Epithelial cell of prostate (primary cell): ENCODE measurements around the gene PHF13.
"Not testable (repeated sequence)": the region's sequence is repeated elsewhere in the genome, so short reads cannot be mapped to it uniquely, and the experiment has no call there.

Source experiments
- DNase-seq: peaks from one replicate; pipeline ENCODE4 v3.0.0-alpha.2; 2011; ENCODE audit warnings: low read depth, low spot score
- H3K27ac ChIP-seq: fragments of 450-650 bp; 2 replicates; pipeline ENCODE4 v1.5.1; 2017; ENCODE audit warnings: mild to moderate bottlenecking

Gene PHF13

DNA sequence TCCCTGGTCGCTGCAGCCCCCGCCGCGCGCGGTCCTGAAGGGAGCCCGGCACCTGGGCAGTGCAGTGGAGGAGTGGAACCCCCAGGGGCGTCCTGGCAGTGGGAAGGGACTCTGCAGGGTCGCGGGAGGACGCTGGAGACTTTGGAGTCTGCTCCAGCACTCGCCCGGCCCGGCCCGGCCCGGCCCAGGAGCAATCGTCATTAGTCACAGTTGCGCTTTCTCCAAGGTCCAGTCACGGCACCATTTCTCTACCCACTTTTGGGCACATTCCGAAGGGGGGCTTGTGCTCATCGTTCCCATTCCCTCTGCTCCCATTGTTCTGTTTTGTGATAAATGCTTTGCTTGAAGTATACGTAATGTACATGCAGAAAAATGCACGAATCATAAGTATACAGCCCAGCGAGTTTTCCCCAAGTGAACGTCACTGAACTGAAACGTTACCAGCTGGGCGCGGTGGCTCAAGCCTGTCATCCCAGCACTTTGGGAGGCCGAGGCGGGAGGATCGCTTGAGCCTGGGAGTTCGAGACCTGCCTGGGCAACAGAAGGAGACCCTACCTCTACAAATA is 12.1 kb downstream of the PHF13 start:
- peak overlapping the region; percentile 67 for H3K27ac ChIP-seq
- no peak for DNase-seq

DNA sequence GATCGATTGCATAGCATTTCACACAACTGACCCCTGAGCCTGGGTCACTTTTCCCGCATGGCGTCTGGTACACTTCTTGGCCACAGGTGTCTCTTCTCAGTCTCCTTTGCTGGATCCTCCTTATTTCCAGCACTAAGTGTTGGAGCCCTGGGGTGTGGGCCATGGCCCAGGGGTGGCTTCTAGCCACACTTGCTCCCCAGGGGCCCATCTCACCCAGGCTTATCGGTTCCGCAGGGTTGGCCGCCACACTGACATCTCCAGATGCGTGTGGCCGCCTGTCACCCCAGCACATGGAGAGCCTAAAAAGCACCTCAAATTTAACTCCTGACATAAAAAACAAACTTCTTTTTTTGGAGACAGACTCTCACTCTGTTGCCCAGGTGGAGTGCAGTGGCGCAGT is 13.5 kb downstream of the PHF13 start:
- DNase-seq = no peak
- H3K27ac ChIP-seq = no peak overlapping the region

DNA sequence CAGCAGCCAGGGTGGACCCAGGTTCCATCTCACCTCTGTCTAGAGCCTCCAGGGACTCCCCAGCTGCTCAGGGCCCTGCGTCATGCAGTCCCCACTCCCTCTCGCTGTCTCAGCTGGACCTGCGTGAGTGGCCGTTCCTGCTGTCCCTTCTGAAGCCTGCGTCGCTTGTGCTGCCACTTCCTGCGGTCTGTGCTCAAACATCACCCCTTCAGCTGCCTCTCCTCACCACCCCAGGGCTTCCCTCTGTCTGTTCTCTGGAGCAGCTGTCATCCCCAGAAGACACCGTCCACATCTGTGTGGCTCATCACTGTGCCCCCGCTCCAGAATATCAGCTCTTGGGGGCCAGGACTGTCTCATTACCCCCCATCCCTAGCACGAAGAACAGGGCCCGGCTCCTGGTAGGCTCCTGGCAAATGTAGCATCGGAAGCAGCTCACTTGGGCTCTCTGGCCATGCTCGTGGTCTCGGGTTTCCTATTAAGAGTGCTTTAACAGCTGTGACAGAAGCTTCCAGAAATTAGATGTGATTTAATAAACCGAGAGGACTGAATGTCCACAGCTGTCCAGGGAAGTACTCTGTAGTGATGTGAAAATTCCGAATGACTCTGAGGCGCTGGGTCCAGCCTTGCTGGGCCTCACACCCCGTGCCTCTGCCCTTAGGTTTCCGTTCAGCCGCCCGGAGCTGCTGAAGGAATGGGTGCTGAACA is 14.5 kb downstream of the PHF13 start:
- no peak for DNase-seq

DNA sequence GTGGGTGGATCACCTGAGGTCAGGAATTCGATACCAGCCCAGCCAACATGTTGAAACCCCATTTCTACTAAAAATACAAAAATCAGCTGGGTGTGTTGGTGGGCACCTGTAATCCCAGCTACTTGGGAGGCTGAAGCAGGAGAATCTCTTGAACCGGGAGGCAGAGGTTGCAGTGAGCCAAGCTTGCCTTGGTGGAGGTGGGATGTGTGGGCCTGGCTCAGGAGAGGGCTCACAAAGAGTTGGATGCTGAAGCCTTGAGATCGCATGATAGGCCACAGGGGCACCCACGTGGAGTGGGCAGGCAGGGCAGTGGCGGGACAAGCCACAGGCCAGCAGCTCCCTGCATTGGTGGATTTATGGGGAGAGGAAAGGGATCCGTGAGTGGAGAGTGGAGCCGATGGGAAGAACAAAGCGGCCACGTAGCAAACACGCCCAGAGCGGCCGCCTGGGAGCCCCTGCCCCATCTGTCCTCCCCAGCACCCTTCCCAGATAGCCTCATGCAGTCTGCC is 15.5 kb downstream of the PHF13 start:
- no peak overlapping the region for H3K27ac ChIP-seq

More for the DNA sequence above, 14.5 kb downstream of the PHF13 start:
- H3K27ac ChIP-seq = no peak overlapping the region

DNA sequence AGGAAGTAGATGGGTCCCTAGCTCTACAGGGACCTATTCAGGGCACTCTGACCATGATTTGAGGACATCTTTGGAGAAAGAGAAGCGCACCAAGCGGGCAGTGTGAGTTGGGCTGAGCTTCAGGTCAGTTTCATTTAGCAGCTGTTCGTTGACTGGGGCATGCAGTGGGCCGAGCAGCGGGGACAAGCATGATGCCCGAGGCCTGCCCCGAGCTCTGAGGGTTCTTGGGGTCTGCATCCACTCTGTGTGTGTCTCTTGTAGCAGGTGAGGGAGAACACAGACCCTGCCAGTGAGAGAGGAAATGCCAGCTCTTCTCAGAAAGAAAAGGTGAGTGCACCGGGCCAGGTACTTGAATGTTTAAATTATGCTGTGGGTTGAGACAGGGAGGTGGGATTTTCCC is 16.5 kb downstream of the PHF13 start:
- DNase-seq = no peak
- H3K27ac ChIP-seq = no peak overlapping the region

More for the DNA sequence above, 15.5 kb downstream of the PHF13 start:
- DNase-seq = no peak

DNA sequence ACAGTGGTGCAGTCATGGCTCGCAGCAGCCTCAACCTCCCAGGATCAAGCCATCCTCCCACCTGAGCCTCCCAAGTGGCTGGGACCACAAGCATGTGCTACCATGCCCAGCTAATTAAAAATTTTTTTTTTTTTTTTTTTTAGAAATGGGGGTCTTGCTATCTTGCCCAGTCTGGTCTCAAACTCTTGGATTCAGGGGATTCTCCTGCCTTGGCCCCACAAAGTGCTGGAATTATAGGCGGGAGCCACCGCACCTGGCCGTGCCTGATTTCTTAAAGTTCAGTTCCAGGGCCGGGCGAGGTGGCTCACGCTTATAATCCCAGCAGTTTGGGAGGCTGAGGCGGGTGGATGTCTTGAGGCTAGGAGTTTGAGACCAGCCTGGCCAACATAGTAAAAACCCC is 17.5 kb downstream of the PHF13 start:
- DNase-seq = no peak
- H3K27ac ChIP-seq = no peak overlapping the region

DNA sequence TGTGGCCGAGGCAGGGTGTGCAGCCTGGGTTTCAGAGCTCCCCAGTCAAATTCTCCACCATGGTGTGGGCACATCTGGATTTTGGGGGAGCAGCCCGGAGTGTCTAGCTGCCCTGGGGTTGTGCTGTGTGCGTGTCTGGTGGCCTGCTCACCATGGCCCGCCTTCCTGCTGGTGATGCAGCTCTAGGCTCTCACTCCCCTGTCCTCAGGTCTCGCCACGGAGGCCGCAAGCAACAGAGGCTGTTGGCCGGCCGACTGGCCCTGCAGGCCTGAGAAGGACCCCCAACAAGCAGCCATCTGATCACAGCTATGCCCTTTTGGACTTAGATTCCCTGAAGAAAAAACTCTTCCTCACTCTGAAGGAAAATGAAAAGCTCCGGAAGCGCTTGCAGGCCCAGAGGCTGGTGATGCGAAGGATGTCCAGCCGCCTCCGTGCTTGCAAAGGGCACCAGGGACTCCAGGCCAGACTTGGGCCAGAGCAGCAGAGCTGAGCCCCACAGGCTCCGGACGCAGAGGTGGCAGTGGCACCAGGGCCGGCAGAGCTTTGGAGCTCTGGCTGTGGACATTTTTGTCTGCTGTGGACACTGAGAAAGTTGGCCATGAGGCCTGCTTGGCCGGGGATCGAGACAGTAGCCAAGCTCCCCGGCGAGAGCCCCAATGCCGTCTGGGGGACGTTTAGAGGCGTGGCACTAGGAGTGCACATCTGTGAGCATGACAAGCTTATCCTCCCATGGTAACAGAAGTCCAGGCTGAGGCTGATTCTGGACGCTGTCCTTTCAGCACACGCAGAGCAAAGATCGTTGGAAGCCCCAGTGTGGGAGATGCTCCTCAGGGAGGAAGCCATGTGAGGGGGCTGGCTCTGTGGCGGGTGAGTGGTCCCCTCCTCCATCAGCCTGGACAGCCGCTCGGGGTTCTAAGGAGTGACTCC is 19.3 kb downstream of the PHF13 start:
- no peak overlapping the region for H3K27ac ChIP-seq
- no peak for DNase-seq

DNA sequence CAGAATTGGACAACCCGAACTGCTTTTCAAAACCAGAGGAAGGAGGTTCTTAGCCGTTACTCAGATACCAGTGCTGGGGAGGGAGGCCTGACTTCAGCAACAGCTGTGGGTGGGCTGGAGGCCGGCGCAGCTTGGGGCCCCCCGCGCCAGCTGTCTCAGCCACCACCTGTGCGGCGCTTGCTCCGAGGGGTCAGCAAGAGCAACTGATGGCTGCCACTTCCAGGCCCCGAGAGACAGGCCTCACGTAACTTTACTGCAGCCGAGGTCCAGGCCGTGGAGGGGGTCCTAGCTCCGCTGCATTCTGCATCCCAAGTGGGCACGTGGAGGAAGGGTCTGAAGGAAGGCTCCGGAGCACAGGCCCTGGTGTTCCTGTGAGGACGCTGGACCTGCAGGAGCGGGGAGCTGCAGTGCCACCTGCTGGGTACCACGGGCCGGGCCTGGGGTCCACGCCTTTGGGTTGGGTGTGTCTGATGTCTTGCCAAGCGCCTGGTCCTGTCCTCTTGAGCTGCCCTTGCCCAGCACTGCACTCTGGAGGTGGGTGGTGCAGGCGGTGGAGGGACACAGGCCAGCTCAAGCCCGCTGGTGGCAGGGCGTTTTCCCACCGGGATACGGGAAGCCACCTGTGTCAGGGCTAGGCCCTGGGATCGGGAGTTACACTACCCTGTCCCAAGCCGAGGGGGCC is 21.0 kb downstream of the PHF13 start:
- DNase-seq = no peak
- no peak overlapping the region for H3K27ac ChIP-seq

DNA sequence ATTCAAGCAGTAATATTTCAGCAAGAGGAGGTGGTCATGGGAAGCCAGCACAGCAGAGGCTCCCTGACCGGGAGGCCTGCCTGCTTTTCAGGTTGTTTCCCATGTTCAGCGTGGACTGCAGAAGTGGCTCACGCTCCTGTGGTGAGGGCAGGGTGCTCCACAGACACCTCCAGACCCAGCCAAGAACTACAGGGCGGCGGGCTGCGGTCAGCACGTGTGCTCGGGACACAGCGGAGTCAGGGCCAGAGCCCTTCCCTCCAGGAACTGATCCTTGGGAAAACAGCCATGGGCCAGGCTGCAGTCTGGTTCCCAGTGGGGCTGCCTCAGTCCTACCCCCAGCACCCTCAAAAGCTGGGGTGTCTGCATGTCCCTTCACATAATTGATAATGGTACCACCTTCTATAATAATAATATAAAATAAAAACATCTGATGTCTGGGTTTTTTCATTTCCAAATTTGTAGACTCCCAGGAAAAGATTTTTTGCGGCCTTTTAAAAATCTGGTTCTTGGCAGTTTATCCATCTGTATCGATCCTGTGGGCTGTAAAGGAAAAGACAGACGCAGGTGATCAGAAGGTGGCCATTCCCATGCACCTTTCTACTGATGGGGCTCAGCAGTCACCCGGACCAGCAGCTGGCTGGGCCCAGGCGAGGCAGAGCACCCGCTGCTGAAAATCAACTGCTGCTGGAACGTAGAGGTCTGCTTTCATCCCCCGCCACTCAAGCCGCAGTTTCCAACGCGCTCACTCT is 21.8 kb downstream of the PHF13 start:
- no peak for DNase-seq
- H3K27ac ChIP-seq = no peak overlapping the region

DNA sequence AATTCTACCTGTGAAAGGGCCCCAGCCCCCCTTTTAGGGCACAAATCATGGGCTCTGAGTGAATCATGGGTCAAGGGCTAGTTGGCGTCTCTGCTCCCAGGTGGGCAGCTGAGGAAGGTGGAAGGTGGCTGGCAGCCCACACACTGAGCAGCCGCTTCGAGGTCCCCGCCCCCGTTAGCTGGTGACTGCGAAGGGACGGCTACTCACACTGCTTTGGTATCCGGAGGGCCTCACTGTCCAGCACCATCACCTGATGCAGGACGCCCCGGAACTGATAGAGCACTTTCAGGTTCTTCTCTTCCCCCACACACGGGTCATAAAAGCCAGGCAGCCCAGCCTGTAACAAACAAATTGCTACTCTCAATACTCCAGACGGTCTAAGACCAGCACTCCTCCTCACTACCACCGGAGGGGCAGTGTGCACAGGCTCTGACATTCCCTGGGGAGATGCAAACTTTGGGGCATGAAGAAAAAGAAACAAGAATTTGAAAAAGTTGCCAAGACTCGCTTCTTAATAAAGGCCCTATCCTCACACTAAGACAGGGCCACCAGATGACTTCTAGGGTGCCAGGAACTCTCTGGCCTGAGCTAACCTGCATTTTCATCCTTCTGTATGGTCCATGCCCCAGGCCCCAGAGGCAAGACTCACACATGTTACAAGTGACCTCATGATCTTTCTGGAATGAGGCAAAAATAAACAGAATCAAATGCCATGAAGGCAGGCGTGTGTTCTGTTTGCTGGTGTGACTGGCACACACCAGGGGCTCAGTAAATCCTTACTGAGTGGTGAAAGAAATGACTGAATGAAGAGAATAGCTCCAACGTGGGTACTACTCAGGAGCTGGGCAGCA is 22.6 kb downstream of the PHF13 start:
- no peak overlapping the region for H3K27ac ChIP-seq
- DNase-seq = no peak

DNA sequence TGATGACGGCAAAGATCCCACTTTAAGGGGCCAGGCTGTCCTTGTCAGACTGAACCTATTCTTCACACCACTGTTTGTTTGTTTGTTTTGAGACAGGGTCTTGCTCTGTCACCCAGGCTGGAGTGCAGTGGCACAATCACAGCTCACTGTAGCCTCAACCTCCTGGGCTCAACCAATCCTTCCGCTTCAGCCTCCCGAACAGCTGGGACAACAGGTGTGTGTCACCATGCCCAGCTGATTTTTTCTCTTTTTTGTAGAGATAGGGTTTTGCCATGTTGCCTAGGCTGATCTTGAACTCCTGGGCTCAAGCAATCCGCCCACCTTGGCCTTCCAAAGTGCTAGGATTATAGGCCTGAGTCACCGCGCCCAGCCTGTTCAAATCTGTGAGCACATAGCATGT is 23.2 kb downstream of the PHF13 start:
- not testable (repeated sequence) for DNase-seq, H3K27ac ChIP-seq

DNA sequence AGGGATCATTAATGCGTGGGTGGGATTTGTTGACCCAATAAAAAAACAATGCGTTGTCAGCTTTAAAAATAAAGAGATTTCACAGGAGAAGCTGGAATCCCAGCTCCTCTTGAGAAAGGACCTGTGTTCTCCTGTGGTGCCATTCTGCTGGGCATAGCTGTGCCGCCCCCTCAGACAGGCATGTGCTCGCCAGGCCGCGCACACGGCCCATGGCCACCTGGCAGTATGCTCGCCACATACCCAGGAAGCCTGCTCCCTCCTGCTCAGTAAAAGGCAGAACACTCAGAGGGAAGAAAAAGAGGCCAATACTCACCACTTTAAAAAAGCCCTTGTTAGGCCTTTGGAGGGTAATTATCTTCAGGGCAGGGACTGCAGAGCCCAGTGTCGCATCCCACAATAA is 24.2 kb downstream of the PHF13 start:
- DNase-seq = no peak
- no peak overlapping the region for H3K27ac ChIP-seq

DNA sequence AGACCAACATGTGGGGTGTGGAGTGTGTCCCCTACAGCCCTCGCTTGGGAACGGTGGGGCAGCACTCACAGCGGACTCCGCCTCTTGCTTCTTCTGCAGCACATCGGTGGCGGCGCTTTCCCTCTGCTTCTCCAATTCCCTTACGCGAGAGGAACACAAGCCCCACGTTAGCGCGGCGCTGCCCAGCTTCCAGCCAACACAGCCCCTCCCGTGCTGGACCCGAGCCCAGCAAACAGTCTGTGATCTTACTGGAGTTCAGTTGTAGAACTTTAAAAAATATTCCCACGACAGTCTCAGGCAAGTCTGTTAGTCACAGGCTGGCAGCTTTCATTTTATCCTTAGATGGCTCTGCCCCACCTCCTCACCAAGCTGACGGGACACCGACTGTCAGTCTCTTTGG is 24.7 kb downstream of the PHF13 start:
- H3K27ac ChIP-seq = no peak overlapping the region
- no peak for DNase-seq

DNA sequence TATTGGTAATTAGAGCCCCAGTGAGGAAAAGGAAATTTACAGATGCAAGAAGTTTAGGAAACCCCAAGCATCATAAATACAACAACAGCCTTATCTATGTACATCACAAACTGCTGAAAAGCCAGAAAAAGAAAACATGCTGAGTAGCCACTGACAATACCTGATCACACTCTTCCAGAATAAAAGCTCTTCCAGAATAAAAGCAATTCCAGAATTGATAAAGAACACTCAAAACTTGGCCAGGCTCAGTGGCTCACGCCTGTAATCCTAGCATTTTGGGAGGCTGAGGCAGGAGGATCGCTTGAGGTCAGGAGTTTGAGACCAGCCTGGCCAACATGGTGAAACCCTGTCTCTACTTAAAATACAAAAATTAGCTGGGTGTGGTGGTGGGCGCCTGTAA is 27.3 kb downstream of the PHF13 start:
- not testable (repeated sequence) for DNase-seq, H3K27ac ChIP-seq

DNA sequence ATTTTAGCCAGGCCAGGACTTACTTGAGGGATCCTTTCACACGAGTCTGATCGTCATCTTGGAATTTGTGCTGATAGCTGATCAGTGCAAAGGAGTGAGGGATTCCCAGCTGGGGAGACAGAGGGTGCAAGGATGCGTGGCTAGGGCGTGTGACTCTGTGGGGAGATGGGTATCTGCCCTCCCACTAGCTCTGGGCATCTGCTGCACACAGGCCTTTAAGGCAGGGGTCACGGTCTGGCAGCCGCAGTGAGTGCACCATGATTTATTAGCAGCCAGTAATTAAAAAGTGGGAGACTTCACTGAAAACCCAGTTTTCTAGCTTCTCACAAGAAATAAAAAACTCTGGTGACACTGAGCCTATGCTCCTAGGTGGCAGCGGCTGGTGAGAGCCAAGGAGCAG is 31.5 kb downstream of the PHF13 start:
- no peak for DNase-seq
- H3K27ac ChIP-seq = no peak overlapping the region

DNA sequence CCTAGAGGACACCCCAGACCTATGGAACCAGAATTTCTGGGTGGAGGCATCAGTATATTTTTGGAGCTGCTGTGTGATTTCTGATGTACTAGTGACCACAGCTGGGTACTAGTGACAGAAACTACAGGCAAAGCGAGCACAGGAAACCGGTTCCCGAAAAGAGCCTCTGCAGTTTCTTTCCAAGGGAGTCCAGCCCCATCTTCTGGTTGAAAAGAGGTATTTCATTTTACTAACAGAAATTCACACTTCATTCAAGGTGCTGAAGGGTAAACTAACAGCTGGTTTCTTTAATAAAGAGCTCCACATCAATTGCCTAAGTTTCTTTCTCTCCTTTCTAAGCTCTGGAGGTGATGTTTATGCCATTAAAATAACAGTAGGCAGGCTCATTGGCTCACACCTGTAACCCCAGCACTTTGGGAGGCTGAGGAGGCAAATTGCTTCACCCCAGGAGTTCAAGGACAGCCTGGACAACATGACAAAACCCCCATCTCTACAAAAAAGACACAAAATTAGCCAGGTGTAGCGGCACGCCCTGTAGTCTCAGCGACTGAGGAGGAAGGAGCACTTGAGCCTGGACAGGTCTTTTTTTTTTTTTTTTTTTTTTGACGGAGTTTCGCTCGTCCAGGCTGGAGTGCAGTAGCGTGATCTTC is 33.1 kb downstream of the PHF13 start:
- no peak for DNase-seq
- H3K27ac ChIP-seq = no peak overlapping the region

DNA sequence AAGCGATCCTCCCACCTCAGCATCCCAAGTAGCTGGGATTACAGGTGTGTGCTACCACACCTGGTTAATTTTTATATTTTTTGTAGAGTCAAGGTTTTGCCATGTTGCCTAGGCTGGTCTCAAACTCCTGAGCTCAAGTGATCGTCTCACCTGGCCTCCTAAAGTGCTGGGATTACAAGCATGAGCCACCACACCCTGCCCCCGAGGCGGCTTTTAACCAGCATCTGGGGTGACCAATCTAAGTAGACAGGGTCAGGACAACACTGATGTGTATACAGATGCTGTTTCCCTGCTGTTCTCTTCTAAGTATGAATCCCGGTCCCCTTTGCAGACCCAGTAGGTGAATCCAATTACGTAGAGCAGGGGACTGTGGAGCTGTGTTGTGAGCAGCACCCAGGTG is 35.0 kb downstream of the PHF13 start:
- DNase-seq = no peak
- no peak overlapping the region for H3K27ac ChIP-seq

DNA sequence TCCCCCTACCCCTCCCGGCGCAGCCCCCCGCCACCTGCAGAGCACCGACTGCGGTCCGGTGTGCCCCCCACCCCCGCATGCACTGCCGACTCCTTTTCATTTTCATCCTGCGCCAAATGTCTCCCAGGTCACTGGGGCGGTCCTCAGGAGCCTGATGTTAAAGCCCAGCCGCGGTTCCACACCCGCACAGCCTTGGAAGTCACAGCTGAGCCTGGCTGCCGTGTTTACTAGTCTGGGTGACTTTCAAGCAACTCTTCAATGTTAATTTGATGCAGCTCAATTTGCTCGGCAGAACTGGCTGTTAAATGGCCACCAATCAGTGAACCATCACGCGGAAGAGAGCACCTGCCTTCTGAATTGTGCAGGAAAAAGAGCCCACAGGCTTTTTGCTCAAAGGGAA is 38.4 kb downstream of the PHF13 start:
- DNase-seq = no peak
- no peak overlapping the region for H3K27ac ChIP-seq
